22Rv1 (cell line): ENCODE results near the gene NEAT1.

Experiments
- H3K27ac ChIP-seq: fragments of 450-650 bp; 2 replicates; pipeline ENCODE4 v1.5.1; 2017
- CTCF ChIP-seq: fragments of 450-650 bp; IDR thresholded peaks from 2 replicates; pipeline ENCODE4 v1.5.1; 2017; ENCODE audit warnings: mild to moderate bottlenecking
- ZFX ChIP-seq: fragments of 450-650 bp; IDR thresholded peaks from 2 replicates; pipeline ENCODE4 v1.6.1; 2017; ENCODE audit warnings: antibody characterized with exemption, borderline replicate concordance

The NEAT1 gene

GRCh38 chr11:65488273-65489034 lies 65.9 kb downstream of the NEAT1 start:
- TF ChIP-seq CTCF (no peak), ZFX (no peak)
- H3K27ac ChIP-seq, result peak overlapping the region; percentile 98

DNA sequence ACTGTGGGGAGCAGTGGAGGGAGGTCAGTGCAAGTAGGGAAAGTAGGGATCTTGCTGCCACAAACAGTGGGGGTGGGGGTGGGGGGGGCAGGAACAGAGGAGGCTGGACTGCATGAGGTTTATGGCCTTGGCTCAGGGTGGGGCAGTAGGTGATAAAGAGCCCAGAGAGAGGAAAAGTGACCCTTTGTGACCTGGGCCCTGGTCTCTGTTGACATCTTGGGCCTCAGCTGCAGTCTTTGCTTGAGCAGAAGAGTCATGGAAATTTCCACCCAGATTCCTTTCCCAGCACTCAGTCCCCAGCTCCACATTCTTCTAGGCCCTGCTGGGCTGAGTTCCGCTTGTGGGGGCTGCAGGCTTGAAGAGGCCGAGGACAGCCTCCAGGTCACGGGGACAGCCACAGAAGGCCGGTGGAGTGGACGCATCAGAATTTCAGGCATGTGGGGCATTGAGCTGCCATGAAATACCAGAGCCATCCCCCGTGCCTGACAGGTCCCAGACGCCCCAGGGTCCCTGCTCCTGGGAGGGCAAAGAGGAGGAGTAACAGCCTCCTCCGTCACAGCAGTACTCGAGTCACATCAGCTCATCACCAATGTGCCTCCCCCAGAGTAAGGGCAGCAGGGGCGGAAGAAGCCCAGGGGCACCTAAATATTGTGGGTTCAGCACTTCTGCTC lies 66.6 kb downstream of the NEAT1 start:
- H3K27ac ChIP-seq, result peak overlapping the region; percentile 98
- no peak for TF ChIP-seq ZFX
- TF ChIP-seq CTCF, result no peak

GRCh38 chr11:65489706-65490320 lies 67.2 kb downstream of the NEAT1 start:
- peak overlapping the region; percentile 98 for H3K27ac ChIP-seq
- TF ChIP-seq CTCF, result no peak
- TF ChIP-seq ZFX, result no peak

GRCh38 chr11:65491163-65491465 lies 68.5 kb downstream of the NEAT1 start:
- H3K27ac ChIP-seq, result peak overlapping the region; percentile 98
- TF ChIP-seq CTCF, result no peak
- TF ChIP-seq ZFX, result no peak

- TF ChIP-seq CTCF, result no peak
- no peak for TF ChIP-seq ZFX
- peak overlapping the region; percentile 98 for H3K27ac ChIP-seq
Observed at GRCh38 chr11:65491614-65492386, 69.2 kb downstream of the NEAT1 start.

DNA sequence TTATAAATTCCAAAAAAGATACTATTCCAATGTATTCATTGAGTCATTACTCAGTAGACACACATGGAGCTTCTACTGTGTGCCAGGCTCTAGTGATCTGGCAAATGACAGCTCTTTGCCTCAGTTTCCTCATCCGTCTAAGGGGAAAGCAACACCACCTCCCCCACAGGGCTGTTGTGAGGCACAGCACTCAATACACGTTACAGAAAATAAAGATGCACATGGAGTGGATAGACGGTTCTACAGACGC lies 69.7 kb downstream of the NEAT1 start:
- TF ChIP-seq ZFX, result no peak
- no peak for TF ChIP-seq CTCF

More for the DNA sequence above, 69.7 kb downstream of the NEAT1 start:
- H3K27ac ChIP-seq, result peak overlapping the region; percentile 98
